CD4-positive, alpha-beta T cell treated with Interleukin-6 at 100 ng/mL for 8 hours (primary cell): ENCODE results near the gene EBF3.

Experiments used
- DNase-seq: peaks from one replicate; pipeline ENCODE4 v3.0.0-alpha.2; 2020; ENCODE audit warnings: mixed read lengths, low spot score

The EBF3 gene

GRCh38 chr10:129891806-129892205, 72.3 kb downstream of the EBF3 start:
- DNase-seq: no peak

GRCh38 chr10:129890170-129890569, 73.9 kb downstream of the EBF3 start:
- no peak for DNase-seq

GRCh38 chr10:129888784-129889616, 75.1 kb downstream of the EBF3 start:
- DNase-seq: no peak

GRCh38 chr10:129887986-129888783, 75.9 kb downstream of the EBF3 start:
- no peak for DNase-seq

GRCh38 chr10:129887381-129887905, 76.6 kb downstream of the EBF3 start:
- no peak for DNase-seq

- DNase-seq: no peak
Measured at GRCh38 chr10:129886263-129886662, 77.8 kb downstream of the EBF3 start.

- DNase-seq: no peak
Measured at GRCh38 chr10:129885526-129885925, 78.5 kb downstream of the EBF3 start.

GRCh38 chr10:129884398-129885078, 79.5 kb downstream of the EBF3 start:
- no peak for DNase-seq

- DNase-seq: no peak
Measured at GRCh38 chr10:129883626-129884397, 80.3 kb downstream of the EBF3 start.

GRCh38 chr10:129883029-129883428, 81.0 kb downstream of the EBF3 start:
- no peak for DNase-seq

GRCh38 chr10:129882291-129883010, 81.6 kb downstream of the EBF3 start:
- no peak for DNase-seq

- DNase-seq: no peak
Measured at GRCh38 chr10:129881641-129882040, 82.4 kb downstream of the EBF3 start.

GRCh38 chr10:129880191-129880870, 83.7 kb downstream of the EBF3 start:
- no peak for DNase-seq

GRCh38 chr10:129879655-129880054, 84.4 kb downstream of the EBF3 start:
- no peak for DNase-seq

GRCh38 chr10:129878835-129879234, 85.2 kb downstream of the EBF3 start:
- DNase-seq: no peak

GRCh38 chr10:129877773-129878371, 86.2 kb downstream of the EBF3 start:
- DNase-seq: no peak

GRCh38 chr10:129876838-129877237, 87.2 kb downstream of the EBF3 start:
- DNase-seq: no peak

GRCh38 chr10:129875993-129876726, 87.9 kb downstream of the EBF3 start:
- DNase-seq: no peak

- DNase-seq: no peak
Measured at GRCh38 chr10:129873351-129873750, 90.7 kb downstream of the EBF3 start.
